ENCODE measurements around the gene CELSR1. TPM values are rescaled to one million over a fixed set of nuclear protein-coding genes. Genes with fewer than 3 reads are reported as not detected.

The CELSR1 gene
- total RNA-seq, 1 donor from 2014 or later: 0.73 TPM

- DNase-seq (ENCODE audit: low read depth, low spot score): no peak
These were observed 74.6 kb downstream of the CELSR1 start for GRCh38 chr22:46462726-46463371.

GRCh38 chr22:46461566-46462180 lies 75.7 kb downstream of the CELSR1 start:
- no peak for DNase-seq (ENCODE audit: low read depth, low spot score)

GRCh38 chr22:46460857-46461256 lies 76.6 kb downstream of the CELSR1 start:
- no peak for DNase-seq (ENCODE audit: low read depth, low spot score)

GRCh38 chr22:46459347-46460065 lies 77.9 kb downstream of the CELSR1 start:
- DNase-seq (ENCODE audit: low read depth, low spot score): no peak

GRCh38 chr22:46458525-46458924 lies 78.9 kb downstream of the CELSR1 start:
- DNase-seq (ENCODE audit: low read depth, low spot score): no peak

- DNase-seq (ENCODE audit: low read depth, low spot score): no peak
These were observed 79.6 kb downstream of the CELSR1 start for GRCh38 chr22:46457502-46458488.

GRCh38 chr22:46456818-46457163 lies 80.6 kb downstream of the CELSR1 start:
- no peak for DNase-seq (ENCODE audit: low read depth, low spot score)

GRCh38 chr22:46455446-46455845 lies 82.0 kb downstream of the CELSR1 start:
- DNase-seq (ENCODE audit: low read depth, low spot score): no peak

- no peak for DNase-seq (ENCODE audit: low read depth, low spot score)
These were observed 82.7 kb downstream of the CELSR1 start for GRCh38 chr22:46454504-46455269.

GRCh38 chr22:46453829-46454503 lies 83.5 kb downstream of the CELSR1 start:
- DNase-seq (ENCODE audit: low read depth, low spot score): no peak

GRCh38 chr22:46453006-46453828 lies 84.2 kb downstream of the CELSR1 start:
- no peak for DNase-seq (ENCODE audit: low read depth, low spot score)

- DNase-seq (ENCODE audit: low read depth, low spot score): no peak
These were observed 85.0 kb downstream of the CELSR1 start for GRCh38 chr22:46452195-46453005.

GRCh38 chr22:46451741-46452140 lies 85.7 kb downstream of the CELSR1 start:
- no peak for DNase-seq (ENCODE audit: low read depth, low spot score)

GRCh38 chr22:46450931-46451561 lies 86.4 kb downstream of the CELSR1 start:
- DNase-seq (ENCODE audit: low read depth, low spot score): no peak

- no peak for DNase-seq (ENCODE audit: low read depth, low spot score)
These were observed 87.3 kb downstream of the CELSR1 start for GRCh38 chr22:46449974-46450745.

- no peak for DNase-seq (ENCODE audit: low read depth, low spot score)
These were observed 88.2 kb downstream of the CELSR1 start for GRCh38 chr22:46449116-46449691.

GRCh38 chr22:46448333-46448732 lies 89.1 kb downstream of the CELSR1 start:
- no peak for DNase-seq (ENCODE audit: low read depth, low spot score)
